SIG-M5 treated with dmso at 0.1 percent for 504 hours (cell line): Measurements from ENCODE around the gene XPNPEP1.
"Not testable (repeated sequence)": the region's sequence is repeated elsewhere in the genome, so short reads cannot be mapped to it uniquely, and the experiment has no call there.

Source experiments
- DNase-seq: peaks from one replicate; lab custom pipeline; 2025; ENCODE audit not compliant: unreplicated experiment; lab: John Stamatoyannopoulos, UW

Gene XPNPEP1

DNA sequence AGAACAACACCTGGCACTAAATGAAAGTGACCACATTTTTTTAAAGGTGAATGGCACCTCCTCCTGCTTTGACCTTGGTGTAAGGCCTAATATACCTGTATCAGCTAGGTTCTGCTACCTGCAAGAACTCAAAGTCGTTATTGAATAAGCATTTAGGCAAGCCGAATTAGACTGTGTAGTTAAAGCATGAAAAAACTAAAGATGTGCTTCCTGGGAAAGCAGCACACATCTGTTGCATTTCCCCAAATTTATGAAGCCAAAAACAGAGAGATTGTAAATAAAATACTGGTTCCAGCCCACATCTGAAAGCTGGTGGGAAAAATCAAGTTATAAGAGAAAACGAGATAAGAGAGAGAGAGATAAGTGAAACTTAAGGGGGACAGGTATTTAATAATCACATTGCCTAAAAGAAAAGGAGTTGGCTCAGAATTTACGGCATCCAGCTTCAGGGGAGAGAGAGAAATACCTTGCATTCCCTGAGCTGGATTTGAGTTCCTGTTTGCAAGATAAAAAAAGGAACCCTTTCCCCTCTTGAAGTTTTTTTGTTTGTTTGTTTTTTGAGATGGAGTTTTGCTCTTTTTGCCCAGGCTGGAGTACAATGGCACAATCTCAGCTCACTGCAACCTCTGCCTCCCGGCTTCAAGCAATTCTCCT lies 1.8 kb upstream of the XPNPEP1 start:
- DNase-seq, result no peak

- no peak for DNase-seq
Observed at GRCh38 chr10:109924087-109924486, 776 bp upstream of the XPNPEP1 start.

DNA sequence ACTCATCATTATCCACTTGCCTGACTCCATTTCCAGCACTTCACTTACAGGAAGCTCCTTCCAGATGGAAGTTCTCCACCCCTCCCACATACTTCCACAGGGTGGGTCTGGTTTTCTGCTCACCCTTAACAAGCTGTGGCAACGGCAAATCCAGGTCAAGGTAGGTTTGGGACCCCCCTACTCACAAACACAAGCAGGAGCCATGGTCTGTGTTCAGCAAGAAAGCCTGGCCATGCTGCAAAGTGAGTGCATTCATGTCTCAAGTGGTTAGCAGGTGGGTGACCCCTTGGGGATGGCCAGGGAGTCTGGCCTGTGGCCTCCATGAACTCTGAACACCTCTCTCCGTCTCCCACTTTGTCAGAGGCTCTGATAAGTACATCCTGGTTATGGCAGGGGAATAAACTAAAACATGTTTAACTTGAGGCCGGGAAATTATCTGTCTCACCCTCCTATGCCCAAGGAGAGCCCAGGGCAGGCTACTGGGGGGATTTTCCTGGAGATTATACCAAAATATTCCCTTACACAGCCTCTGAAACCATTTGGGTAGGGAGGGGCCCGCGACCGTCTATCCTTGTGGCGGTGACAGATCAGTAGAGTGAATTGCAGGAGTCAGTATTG lies 844 bp downstream of the XPNPEP1 start:
- no peak for DNase-seq

GRCh38 chr10:109920016-109920415 lies 3.3 kb downstream of the XPNPEP1 start:
- DNase-seq, result no peak

DNA sequence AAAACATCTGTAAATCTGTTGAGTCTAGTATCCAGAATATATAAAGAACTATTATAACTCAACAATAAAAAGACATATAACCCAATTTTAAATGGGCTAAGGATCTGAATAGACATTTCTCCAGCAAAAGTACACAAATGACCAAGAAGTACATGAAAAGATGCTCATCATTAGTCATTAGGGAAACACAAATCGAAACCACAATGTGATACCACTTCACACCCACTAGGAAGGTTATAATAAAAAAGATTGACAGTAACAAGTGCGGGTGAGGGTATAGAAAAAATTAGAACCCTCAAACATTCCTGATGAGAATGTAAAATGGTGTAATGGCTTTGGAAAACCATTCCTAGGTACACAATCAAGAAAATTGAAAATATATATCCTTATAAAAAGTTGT lies 4.1 kb downstream of the XPNPEP1 start:
- DNase-seq, result no peak

- not testable (repeated sequence) for DNase-seq
Observed at GRCh38 chr10:109918707-109919106, 4.6 kb downstream of the XPNPEP1 start.

GRCh38 chr10:109915566-109915965 lies 7.7 kb downstream of the XPNPEP1 start:
- DNase-seq, result no peak

- DNase-seq, result peak; percentile 80
Observed at GRCh38 chr10:109914966-109915365, 8.3 kb downstream of the XPNPEP1 start.

- DNase-seq, result no peak
Observed at GRCh38 chr10:109913306-109913892, 9.9 kb downstream of the XPNPEP1 start.

GRCh38 chr10:109912335-109913281 lies 10.7 kb downstream of the XPNPEP1 start:
- DNase-seq, result no peak

DNA sequence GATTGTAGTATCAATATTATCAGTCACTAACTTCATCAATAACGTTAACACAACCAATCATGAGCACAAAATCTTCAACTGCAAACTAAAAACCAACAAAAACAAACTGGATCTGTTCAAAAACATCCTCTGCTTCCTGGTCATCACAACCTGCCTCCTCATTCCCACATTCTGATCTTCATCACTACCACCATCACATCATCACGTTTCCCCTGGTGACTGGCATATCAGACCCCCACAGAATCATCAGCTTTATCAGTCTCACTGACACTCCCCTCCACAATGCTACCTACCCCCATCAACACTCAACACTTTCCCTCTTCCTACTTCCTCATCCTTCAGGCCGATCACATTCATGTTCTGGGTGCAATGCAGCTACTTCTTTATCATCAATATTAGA lies 11.4 kb downstream of the XPNPEP1 start:
- DNase-seq, result no peak

DNA sequence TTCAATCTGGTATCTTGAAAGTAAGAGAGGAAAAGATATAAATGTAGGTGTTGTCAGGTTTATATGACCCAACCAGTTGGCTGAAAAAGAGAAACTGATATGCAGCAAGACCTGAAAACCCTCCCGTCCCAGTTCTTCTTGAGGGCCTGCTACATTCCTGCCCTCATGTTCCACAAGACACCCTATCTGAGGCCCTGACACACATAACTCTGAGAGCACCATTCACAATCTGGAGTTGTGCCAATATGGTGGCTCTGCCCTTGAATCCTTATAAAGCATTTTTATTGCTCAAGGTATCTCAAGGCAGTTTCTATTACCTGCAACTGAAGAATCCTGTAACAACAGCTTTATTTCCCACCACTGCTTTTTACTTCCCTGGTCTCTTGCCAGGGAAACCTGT lies 17.0 kb downstream of the XPNPEP1 start:
- DNase-seq, result no peak

- DNase-seq, result no peak
Observed at GRCh38 chr10:109904397-109904796, 18.9 kb downstream of the XPNPEP1 start.

- no peak for DNase-seq
Observed at GRCh38 chr10:109902992-109903947, 20.0 kb downstream of the XPNPEP1 start.

- no peak for DNase-seq
Observed at GRCh38 chr10:109899356-109900331, 23.7 kb downstream of the XPNPEP1 start.

DNA sequence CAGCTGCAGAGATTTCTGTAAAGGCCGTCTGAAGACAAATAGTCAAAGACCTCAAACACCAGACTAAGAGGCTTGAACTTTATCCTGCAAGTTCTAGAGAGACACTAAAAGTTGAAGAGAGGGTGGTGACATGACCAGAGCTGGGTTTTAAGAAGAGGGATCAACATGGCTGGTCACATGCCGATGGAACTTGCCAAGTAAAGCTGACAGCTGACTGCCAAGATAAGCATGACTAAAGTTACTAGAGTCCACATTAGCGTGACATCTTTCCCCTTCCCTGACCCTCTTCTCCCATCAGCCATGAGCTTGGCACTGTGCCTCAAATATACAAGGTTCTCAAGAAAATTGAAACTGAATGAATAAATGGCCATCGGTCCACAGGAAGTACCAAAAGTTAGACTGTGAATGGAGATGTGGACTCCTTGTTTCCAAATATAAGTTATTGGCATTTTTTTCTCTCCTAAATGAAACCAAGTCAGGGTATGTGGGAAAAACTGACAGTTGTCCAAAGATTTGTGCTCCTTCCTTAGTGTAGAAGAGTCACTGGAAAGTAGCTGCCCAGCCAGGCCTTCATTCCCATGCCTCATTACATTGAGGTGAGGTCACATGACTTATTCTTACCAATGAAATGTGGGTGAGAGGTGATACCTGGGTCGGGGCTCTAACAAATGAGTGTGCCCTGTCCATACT lies 24.5 kb downstream of the XPNPEP1 start:
- no peak for DNase-seq

- no peak for DNase-seq
Observed at GRCh38 chr10:109898007-109898406, 25.3 kb downstream of the XPNPEP1 start.

DNA sequence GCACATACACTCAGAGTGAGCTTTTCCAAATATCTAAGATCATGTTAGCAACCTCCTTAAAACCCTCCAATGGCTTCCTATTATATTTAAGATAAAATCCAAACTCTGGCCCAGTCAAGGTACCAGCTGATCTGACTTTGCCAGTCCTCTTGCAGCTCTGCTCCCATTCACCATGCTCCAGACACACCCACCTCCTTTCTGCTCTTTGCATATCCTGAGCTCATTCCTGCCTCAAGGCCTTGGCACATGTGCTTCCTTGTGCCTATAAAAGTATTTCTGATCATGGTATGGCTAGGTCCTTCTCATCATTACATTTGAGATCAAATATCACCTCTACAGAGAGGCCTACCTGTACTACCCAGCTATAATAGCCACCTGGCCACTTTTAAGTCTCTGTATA lies 27.5 kb downstream of the XPNPEP1 start:
- DNase-seq, result no peak
